GM12872 (cell line): ENCODE measurements around the gene KATNAL1.

Experiments
- CTCF ChIP-seq: IDR thresholded peaks from 3 replicates; pipeline ENCODE4 v1.5.1; 2011; ENCODE audit warnings: low read depth, mild to moderate bottlenecking, low read length, moderate library complexity; ENCODE audit not compliant: insufficient read depth

Gene KATNAL1

GRCh38 chr13:30192320-30193093 lies 114.8 kb downstream of the KATNAL1 start:
- no peak for TF ChIP-seq CTCF

DNA sequence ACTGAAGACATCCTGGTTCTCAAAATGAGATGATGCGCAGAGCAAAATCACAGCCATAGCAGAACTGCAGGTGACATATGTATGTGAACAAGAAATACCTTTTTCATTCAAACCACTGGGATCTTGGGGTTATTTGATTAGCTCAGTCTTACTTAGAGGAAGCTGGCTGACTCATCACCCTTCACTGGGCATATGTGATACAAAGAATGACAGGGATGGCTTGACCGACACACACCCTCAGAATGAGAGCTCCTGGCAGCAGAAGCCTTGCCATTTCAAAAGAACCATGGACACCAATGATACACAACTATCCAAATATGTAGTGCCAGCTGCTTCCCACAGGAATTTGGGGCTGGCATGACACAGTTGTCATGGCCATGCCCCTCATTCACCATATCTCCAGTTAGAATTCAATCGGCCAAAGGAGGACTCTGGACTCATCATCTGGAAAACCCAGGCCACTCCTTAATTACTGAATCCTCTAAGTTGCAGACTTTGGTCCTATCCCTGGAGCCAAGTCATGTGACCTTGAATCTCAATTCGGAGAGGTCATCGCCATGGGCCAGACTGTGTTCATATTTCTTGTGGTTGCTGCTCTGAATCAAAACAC lies 115.8 kb downstream of the KATNAL1 start:
- no peak for TF ChIP-seq CTCF

- TF ChIP-seq CTCF = no peak
Observed at GRCh38 chr13:30186634-30187415, 120.5 kb downstream of the KATNAL1 start.

DNA sequence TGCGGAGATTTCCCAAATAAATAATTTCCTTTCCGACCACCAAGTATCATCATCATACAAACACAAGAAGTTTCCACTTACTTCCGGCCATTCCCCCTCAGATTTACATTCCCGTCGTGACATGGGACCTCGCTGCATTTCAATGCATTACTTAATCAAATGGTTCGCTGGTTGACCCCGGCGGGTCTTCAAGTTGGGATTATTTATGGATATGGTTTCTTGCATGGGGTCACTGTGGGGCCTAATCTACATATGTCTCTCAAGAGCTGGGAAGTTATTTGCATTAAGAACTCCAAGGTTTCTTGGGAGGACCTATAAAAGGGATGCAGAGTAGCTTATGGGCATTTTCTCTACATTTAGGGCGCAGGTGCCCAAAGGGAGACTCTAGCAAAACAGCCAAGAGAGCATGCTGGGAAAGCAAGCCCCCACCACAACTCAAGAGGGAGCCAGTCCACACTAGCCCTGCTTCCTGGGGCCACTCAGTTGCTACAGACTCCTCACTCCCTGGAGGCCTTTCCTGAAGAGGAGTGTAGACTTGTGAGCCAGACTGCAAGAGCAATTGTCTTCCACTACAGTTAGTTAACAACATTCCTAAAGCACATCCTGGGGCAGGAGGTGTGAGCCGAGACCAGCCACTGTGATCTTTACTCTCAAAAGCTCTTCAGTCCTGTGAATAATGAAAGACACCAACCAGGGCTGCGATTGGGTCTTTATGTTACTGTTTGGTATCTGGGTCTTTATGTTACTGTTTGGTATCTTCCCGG lies 125.3 kb downstream of the KATNAL1 start:
- no peak for TF ChIP-seq CTCF

DNA sequence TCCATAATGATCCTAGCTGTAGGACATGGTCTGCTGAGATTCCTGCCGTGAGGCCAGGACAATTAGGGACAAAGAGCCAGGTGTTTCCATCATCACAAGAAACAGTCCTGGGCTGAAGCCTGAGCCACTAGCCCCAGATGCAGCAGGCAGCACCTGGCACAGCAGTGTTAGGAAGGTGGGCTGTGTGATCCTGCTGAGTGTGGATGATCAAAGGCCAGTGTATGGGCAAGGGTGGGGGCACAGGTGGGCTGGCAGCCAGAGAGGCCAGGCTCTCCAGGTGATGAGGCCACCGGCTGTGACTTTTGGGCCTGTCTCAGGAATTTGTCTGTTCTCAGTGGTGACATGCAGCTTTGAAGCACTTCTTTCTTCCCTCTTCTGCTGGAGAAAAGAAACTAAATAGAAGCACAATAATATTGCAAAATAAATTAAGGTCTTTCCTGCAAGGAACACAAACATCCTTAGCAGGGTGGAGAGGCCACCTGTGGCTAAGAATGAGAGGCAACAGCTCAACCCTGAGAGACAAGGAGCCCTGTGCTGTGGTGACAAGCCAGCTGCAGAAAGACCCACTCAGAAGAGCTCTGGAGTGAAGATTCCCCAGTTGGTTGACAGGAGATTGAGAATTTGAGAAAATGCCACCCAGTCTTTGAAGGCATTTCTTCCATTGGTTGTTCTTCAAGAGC lies 127.6 kb downstream of the KATNAL1 start:
- TF ChIP-seq CTCF = no peak

GRCh38 chr13:30178976-30179375 lies 128.4 kb downstream of the KATNAL1 start:
- no peak for TF ChIP-seq CTCF
